HG03432 (cell line): ENCODE data around the gene SSR4.

Experiments
- ATAC-seq: cut with Tn5 transposase; IDR thresholded peaks from one replicate; pipeline ENCODE4 v1.9.1; 2021; ENCODE audit warnings: mild to moderate bottlenecking, moderate library complexity; ENCODE audit not compliant: unreplicated experiment

SSR4 gene

GRCh38 chrX:153769158-153769864 lies 25.2 kb upstream of the SSR4 start:
- no peak for ATAC-seq

- no peak for ATAC-seq
These were observed 24.4 kb upstream of the SSR4 start for GRCh38 chrX:153769865-153770600.

GRCh38 chrX:153770601-153771414 lies 23.7 kb upstream of the SSR4 start:
- no peak for ATAC-seq

GRCh38 chrX:153771415-153772315 lies 22.8 kb upstream of the SSR4 start:
- ATAC-seq = no peak

GRCh38 chrX:153772316-153773217 lies 21.9 kb upstream of the SSR4 start:
- ATAC-seq = no peak

GRCh38 chrX:153773218-153773611 lies 21.3 kb upstream of the SSR4 start:
- no peak for ATAC-seq

- ATAC-seq = no peak
These were observed 20.5 kb upstream of the SSR4 start for GRCh38 chrX:153773741-153774575.

- no peak for ATAC-seq
These were observed 19.7 kb upstream of the SSR4 start for GRCh38 chrX:153774576-153775292.

- no peak for ATAC-seq
These were observed 19.0 kb upstream of the SSR4 start for GRCh38 chrX:153775293-153776119.

GRCh38 chrX:153776120-153776599 lies 18.3 kb upstream of the SSR4 start:
- ATAC-seq = no peak

- ATAC-seq = no peak
These were observed 17.8 kb upstream of the SSR4 start for GRCh38 chrX:153776611-153777045.

GRCh38 chrX:153777261-153778090 lies 17.0 kb upstream of the SSR4 start:
- ATAC-seq = no peak

- no peak for ATAC-seq
These were observed 16.3 kb upstream of the SSR4 start for GRCh38 chrX:153778181-153778580.

- no peak for ATAC-seq
These were observed 15.8 kb upstream of the SSR4 start for GRCh38 chrX:153778684-153779101.

- no peak for ATAC-seq
These were observed 14.4 kb upstream of the SSR4 start for GRCh38 chrX:153779891-153780677.
